Neural cell (in vitro differentiated cells): ENCODE data around the gene MCC. TPM values are rescaled to one million over a fixed set of nuclear protein-coding genes. Genes with fewer than 3 reads are reported as not detected.

ENCODE experiments used
- H2AFZ ChIP-seq: fragments of 200-600, 300-800 bp; sonication (generic), shearing (Covaris generic); 2 replicates; pipeline ENCODE4 v1.6.0; 2014; ENCODE audit warnings: low read depth, mild to moderate bottlenecking, antibody characterized with exemption, low read length, moderate library complexity
- H3F3A ChIP-seq: fragments of 200-600 bp; shearing (Covaris generic); 2 replicates; pipeline ENCODE4 v1.6.1; 2016; ENCODE audit warnings: mild to moderate bottlenecking, moderate library complexity, mixed read lengths, antibody characterized with exemption, low read length; ENCODE audit not compliant: insufficient read depth, poor library complexity, severe bottlenecking
- H3K27ac ChIP-seq: fragments of 200-600, 300-800 bp; sonication (generic), shearing (Covaris generic); 2 replicates; pipeline ENCODE4 v1.5.1; 2014; ENCODE audit warnings: mild to moderate bottlenecking, low read length, moderate library complexity
- H3K27me3 ChIP-seq: fragments of 300-800, 200-600 bp; sonication (generic), shearing (Covaris generic); 2 replicates; pipeline ENCODE4 v1.6.0; 2014; ENCODE audit warnings: mild to moderate bottlenecking, low read depth, low read length, moderate library complexity; ENCODE audit not compliant: insufficient read depth
- H3K36me3 ChIP-seq: fragments of 300-800, 200-600 bp; sonication (generic), shearing (Covaris generic); 2 replicates; pipeline ENCODE4 v1.5.1; 2014; ENCODE audit warnings: mild to moderate bottlenecking, antibody characterized with exemption, low read length, moderate library complexity; ENCODE audit not compliant: insufficient read depth
- H3K4me2 ChIP-seq: fragments of 300-800, 200-600 bp; sonication (generic), shearing (Covaris generic); 2 replicates; pipeline ENCODE4 v1.6.0; 2014; ENCODE audit warnings: mild to moderate bottlenecking, low read length
- H3K4me3 ChIP-seq: fragments of 300-800, 200-600 bp; sonication (generic), shearing (Covaris generic); 2 replicates; pipeline ENCODE4 v1.5.1; 2014; ENCODE audit warnings: mild to moderate bottlenecking, low read length, moderate library complexity
- H3K79me2 ChIP-seq: fragments of 200-600 bp; shearing (Covaris generic); replicated peaks from 2 replicates; pipeline ENCODE4 v1.6.0; 2014; ENCODE audit warnings: mild to moderate bottlenecking, low read length, moderate library complexity; ENCODE audit not compliant: insufficient read depth
- H3K9ac ChIP-seq: fragments of 300-800, 200-600 bp; sonication (generic), shearing (Covaris generic); 2 replicates; pipeline ENCODE4 v1.6.1; 2016; ENCODE audit warnings: mild to moderate bottlenecking, low read length, mixed read lengths
- H3K9me2 ChIP-seq: fragments of 200-600 bp; shearing (Covaris generic); 2 replicates; pipeline ENCODE4 v1.6.1; 2016; ENCODE audit warnings: mild to moderate bottlenecking, low read length, mixed read lengths; ENCODE audit not compliant: insufficient read depth
- H3K9me3 ChIP-seq: fragments of 200-600, 300-800 bp; sonication (generic), shearing (Covaris generic); 2 replicates; pipeline ENCODE4 v1.6.1; 2016; ENCODE audit warnings: mild to moderate bottlenecking, mixed run types, low read length, moderate library complexity, mixed read lengths
- H4K20me1 ChIP-seq: fragments of 200-600 bp; shearing (Covaris generic); 2 replicates; pipeline ENCODE4 v1.6.1; 2016; ENCODE audit warnings: mild to moderate bottlenecking, mixed run types; ENCODE audit not compliant: insufficient read depth
- CTCF ChIP-seq: fragments of 450-650 bp; IDR thresholded peaks from 2 replicates; pipeline ENCODE4 v1.5.1; 2014; ENCODE audit warnings: antibody characterized with exemption, mild to moderate bottlenecking, moderate library complexity; ENCODE audit not compliant: poor library complexity, severe bottlenecking
- EP300 ChIP-seq: fragments of 450-650 bp; conservative IDR thresholded peaks from 2 replicates; pipeline ENCODE4 v1.6.1; 2014; ENCODE audit warnings: antibody characterized with exemption, mild to moderate bottlenecking, moderate library complexity; ENCODE audit not compliant: poor library complexity, severe bottlenecking
- EZH2 ChIP-seq: fragments of 200-600, 300-800 bp; shearing (Covaris generic), sonication (generic); IDR thresholded peaks from 2 replicates; pipeline ENCODE4 v1.6.1; 2014; ENCODE audit warnings: antibody characterized with exemption, low read length, borderline replicate concordance, mild to moderate bottlenecking; ENCODE audit not compliant: insufficient read depth, poor library complexity, severe bottlenecking
- MXI1 ChIP-seq: fragments of 450-650 bp; conservative IDR thresholded peaks from 2 replicates; pipeline ENCODE4 v1.6.1; 2014; ENCODE audit warnings: antibody characterized with exemption, mild to moderate bottlenecking; ENCODE audit not compliant: poor library complexity, severe bottlenecking
- POLR2AphosphoS5 ChIP-seq: IDR thresholded peaks from 2 replicates; pipeline ENCODE4 v1.6.1; 2012
- RAD21 ChIP-seq: fragments of 450-650 bp; conservative IDR thresholded peaks from 2 replicates; pipeline ENCODE4 v1.6.1; 2014; ENCODE audit warnings: antibody characterized with exemption, mild to moderate bottlenecking, moderate library complexity
- REST ChIP-seq: IDR thresholded peaks from 2 replicates; pipeline ENCODE4 v1.6.1; 2012; ENCODE audit warnings: borderline replicate concordance
- SMC3 ChIP-seq: fragments of 450-650 bp; conservative IDR thresholded peaks from 2 replicates; pipeline ENCODE4 v1.6.1; 2014; ENCODE audit warnings: antibody characterized with exemption, mild to moderate bottlenecking, moderate library complexity; ENCODE audit not compliant: poor library complexity
- TAF1 ChIP-seq: IDR thresholded peaks from 2 replicates; pipeline ENCODE4 v1.6.1; 2012; ENCODE audit warnings: low read depth
- polyA plus RNA-seq: library from polyadenylated mRNA; depleted of rRNA; stranded (reverse); fragments of >200 nt; gene quantifications from 2 replicates; pipeline ENCODE4 v1.2.3, GENCODE V29; 2014

MCC gene
- polyA plus RNA-seq, 1 donor from 2014 or later: 2.2 TPM

- Histone ChIP-seq H2AFZ (no peak overlapping the region), H3K9me3 (no peaks in the 10 kb centered on the region), H3K9ac (no peak overlapping the region), H4K20me1 (no peaks in the 10 kb centered on the region), H3K4me2 (no peak overlapping the region), H3F3A (no peaks in the 10 kb centered on the region), H3K36me3 (peaks cover 5% of the 10 kb centered on the region), H3K79me2 (peaks cover 54% of the 10 kb centered on the region), H3K9me2 (no peaks in the 10 kb centered on the region), H3K4me3 (no peak overlapping the region), H3K27ac (no peak overlapping the region), H3K27me3 (no peaks in the 10 kb centered on the region)
- TF ChIP-seq REST (no peak), EP300 (no peak), RAD21 (no peak), MXI1 (no peak), CTCF (no peak), TAF1 (no peak), EZH2 (no peak), SMC3 (no peak), POLR2AphosphoS5 (no peak)
Observed at GRCh38 chr5:113520429-113520828, 32.2 kb upstream of the MCC start.

GRCh38 chr5:113519412-113519811 is 31.2 kb upstream of the MCC start:
- no peak overlapping the region for H3K4me3 ChIP-seq
- H3F3A ChIP-seq: no peaks in the 10 kb centered on the region
- H3K27me3 ChIP-seq: no peaks in the 10 kb centered on the region
- TF ChIP-seq MXI1 (no peak), EZH2 (no peak), RAD21 (no peak), REST (no peak), EP300 (no peak), SMC3 (no peak), TAF1 (no peak), CTCF (no peak)
- H4K20me1 ChIP-seq: no peaks in the 10 kb centered on the region
- H3K9ac ChIP-seq: no peak overlapping the region
- H3K27ac ChIP-seq: no peak overlapping the region
- peaks cover 64% of the 10 kb centered on the region for H3K79me2 ChIP-seq
- no peaks in the 10 kb centered on the region for H3K9me3 ChIP-seq
- peaks cover 5% of the 10 kb centered on the region for H3K36me3 ChIP-seq
- no peak overlapping the region for H2AFZ ChIP-seq
- no peak overlapping the region for H3K4me2 ChIP-seq
- H3K9me2 ChIP-seq: no peaks in the 10 kb centered on the region
